ENCODE data around the gene ARHGEF10L.
"Not testable (repeated sequence)": the region's sequence is repeated elsewhere in the genome, so short reads cannot be mapped to it uniquely, and the experiment has no call there.

The ARHGEF10L gene

GRCh38 chr1:17744666-17745478 is 205.4 kb downstream of the ARHGEF10L start:
- no peak overlapping the region for H3K4me3 ChIP-seq (ENCODE audit: low read length)
- TF ChIP-seq ZNF274 (IDR thresholded peaks at IDR 0.05; ENCODE audit: low read depth, low read length): no peak

- no peak overlapping the region for H3K4me3 ChIP-seq (ENCODE audit: low read length)
- no peak for TF ChIP-seq ZNF274 (IDR thresholded peaks at IDR 0.05; ENCODE audit: low read depth, low read length)
Observed at GRCh38 chr1:17745479-17745955, 206.0 kb downstream of the ARHGEF10L start.

DNA sequence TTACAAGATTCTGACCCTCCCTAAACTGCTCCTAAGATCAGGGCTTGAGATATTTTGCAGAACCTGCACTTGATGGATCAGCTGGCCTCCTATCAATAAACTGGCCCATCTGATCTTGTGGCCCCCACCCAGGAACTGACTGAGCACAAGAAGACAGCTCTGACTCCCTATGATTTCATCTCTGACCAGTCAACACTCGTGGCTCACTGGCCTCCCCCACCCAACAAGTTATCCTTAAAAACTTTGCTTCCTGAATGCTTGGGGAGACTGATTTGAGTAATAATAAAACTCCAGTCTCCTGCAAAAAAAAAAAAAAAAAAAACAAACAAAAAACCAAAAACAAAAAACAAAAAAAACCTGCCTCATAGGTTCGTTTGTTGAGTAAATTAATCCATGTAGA is 206.8 kb downstream of the ARHGEF10L start:
- not testable (repeated sequence) for H3K4me3 ChIP-seq (ENCODE audit: low read length)

DNA sequence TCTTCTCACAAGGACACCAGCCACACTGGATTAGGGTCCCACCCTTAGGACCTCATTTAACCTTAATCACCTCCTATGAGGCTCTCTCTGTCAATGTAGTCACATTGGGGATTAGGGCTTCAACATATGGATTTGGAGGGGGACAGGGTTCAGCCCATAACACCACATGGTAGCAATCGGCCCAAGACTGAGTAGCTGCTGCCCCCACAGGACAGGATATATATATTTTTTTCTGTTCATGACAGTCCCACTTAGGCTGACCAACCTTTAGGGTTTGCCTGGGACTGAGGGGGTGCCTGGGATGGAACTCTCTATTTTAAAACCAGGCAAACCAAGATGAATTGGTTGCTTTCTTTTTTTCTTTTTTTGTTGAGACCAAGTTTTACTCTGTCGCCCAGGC is 207.4 kb downstream of the ARHGEF10L start:
- no peak for TF ChIP-seq ZNF274 (IDR thresholded peaks at IDR 0.05; ENCODE audit: low read depth, low read length)
- H3K4me3 ChIP-seq (ENCODE audit: low read length): no peak overlapping the region
